Trophoblast cell (in vitro differentiated cells and primary cell): ENCODE measurements around the gene PHYHIPL. TPM values are rescaled to one million over a fixed set of nuclear protein-coding genes. Genes with fewer than 3 reads are reported as not detected.

ENCODE experiments used
- DNase-seq, 2 donors: peaks; one replicate each; pipeline ENCODE4 v3.0.0-alpha.2; 2016
- H2AFZ ChIP-seq: 2 replicates; pipeline ENCODE4 v1.6.1; 2013; ENCODE audit warnings: low read length, moderate library complexity, mild to moderate bottlenecking; ENCODE audit not compliant: insufficient read depth, poor library complexity
- H2AK5ac ChIP-seq: 2 replicates; pipeline ENCODE4 v1.6.1; 2013; ENCODE audit warnings: mild to moderate bottlenecking, low read length
- H2BK120ac ChIP-seq: 2 replicates; pipeline ENCODE4 v1.6.1; 2013; ENCODE audit warnings: low read length, mild to moderate bottlenecking, moderate library complexity; ENCODE audit not compliant: insufficient read depth, poor library complexity
- H2BK12ac ChIP-seq: 2 replicates; pipeline ENCODE4 v1.6.1; 2013; ENCODE audit warnings: mild to moderate bottlenecking, low read length, moderate library complexity
- H2BK5ac ChIP-seq: 2 replicates; pipeline ENCODE4 v1.6.1; 2013; ENCODE audit warnings: low read length, low read depth, moderate library complexity, mild to moderate bottlenecking; ENCODE audit not compliant: poor library complexity
- H3K14ac ChIP-seq: 2 replicates; pipeline ENCODE4 v1.6.1; 2013; ENCODE audit warnings: mild to moderate bottlenecking, low read length
- H3K18ac ChIP-seq: 2 replicates; pipeline ENCODE4 v1.6.1; 2013; ENCODE audit warnings: mild to moderate bottlenecking, low read length
- H3K23ac ChIP-seq: 2 replicates; pipeline ENCODE4 v1.6.1; 2013; ENCODE audit warnings: low read length
- H3K27ac ChIP-seq: 2 replicates; pipeline ENCODE4 v1.5.1; 2013; ENCODE audit warnings: low read depth, mild to moderate bottlenecking, inconsistent platforms, low read length, moderate library complexity
- H3K27me3 ChIP-seq: 2 replicates; pipeline ENCODE4 v1.6.1; 2013; ENCODE audit warnings: inconsistent platforms, mild to moderate bottlenecking, low read length, moderate library complexity; ENCODE audit not compliant: insufficient read depth
- H3K36me3 ChIP-seq, 2 experiments: 1 replicate in 1 of 2; 2 replicates in 1 of 2; pipeline ENCODE4 v1.6.1; 2013; ENCODE audit warnings: low read length in 2 of 2, mild to moderate bottlenecking in 2 of 2, moderate library complexity in 1 of 2; ENCODE audit not compliant: insufficient read depth in 2 of 2, control insufficient read depth in 1 of 2
- H3K4ac ChIP-seq: 2 replicates; pipeline ENCODE4 v1.6.1; 2013; ENCODE audit warnings: low read depth, mild to moderate bottlenecking, low read length, moderate library complexity
- H3K4me1 ChIP-seq, 2 experiments: 1 replicate in 1 of 2; 2 replicates in 1 of 2; pipeline ENCODE4 v1.6.1; 2013; ENCODE audit warnings: low read length in 2 of 2, mild to moderate bottlenecking in 2 of 2, moderate library complexity in 1 of 2; ENCODE audit not compliant: insufficient read depth in 2 of 2, control insufficient read depth in 1 of 2
- H3K4me2 ChIP-seq: 2 replicates; pipeline ENCODE4 v1.6.1; 2013; ENCODE audit warnings: inconsistent platforms, mild to moderate bottlenecking, low read length, moderate library complexity
- H3K4me3 ChIP-seq: 2 replicates; pipeline ENCODE4 v1.5.1; 2013; ENCODE audit warnings: mild to moderate bottlenecking, low read depth, low read length, inconsistent platforms
- H3K79me1 ChIP-seq: one replicate; pipeline ENCODE4 v1.6.1; 2013; ENCODE audit warnings: low read length
- H3K79me2 ChIP-seq: 2 replicates; pipeline ENCODE4 v1.6.1; 2013; ENCODE audit warnings: low read length, mild to moderate bottlenecking; ENCODE audit not compliant: control insufficient read depth, insufficient read depth, poor library complexity
- H3K9ac ChIP-seq: 2 replicates; pipeline ENCODE4 v1.6.1; 2013; ENCODE audit warnings: mild to moderate bottlenecking, low read length
- H3K9me3 ChIP-seq: 2 replicates; pipeline ENCODE4 v1.6.1; 2013; ENCODE audit warnings: low read depth, mild to moderate bottlenecking, control low read depth, inconsistent platforms, low read length; ENCODE audit not compliant: insufficient read depth
- H4K12ac ChIP-seq: 2 replicates; pipeline ENCODE4 v1.6.1; 2013; ENCODE audit warnings: low read depth, mild to moderate bottlenecking, low read length, moderate library complexity
- H4K8ac ChIP-seq: 2 replicates; pipeline ENCODE4 v1.6.1; 2013; ENCODE audit warnings: low read depth, mild to moderate bottlenecking, low read length, moderate library complexity
- H4K91ac ChIP-seq: one replicate; pipeline ENCODE4 v1.6.1; 2013; ENCODE audit warnings: low read depth, mild to moderate bottlenecking, low read length, moderate library complexity
- WGBS: extraction: QIAGEN DNeasy Blood & Tissue Kit; methylation state at CpG from one replicate; pipeline ENCODE4 v1.1.7; 2013; ENCODE audit warnings: missing lambda C conversion rate; ENCODE audit not compliant: insufficient read length, insufficient coverage; ENCODE audit errors: extremely low coverage; 5-methylcytosine and 5-hydroxymethylcytosine counted together
- polyA plus RNA-seq: library from polyadenylated mRNA; stranded (reverse); fragments of 200-250 nt; gene quantifications from 2 replicates; pipeline ENCODE4 v1.2.3, GENCODE V29; 2013

Gene PHYHIPL
- polyA plus RNA-seq, result 12.1 and 12.2 TPM in 2 replicates

DNA sequence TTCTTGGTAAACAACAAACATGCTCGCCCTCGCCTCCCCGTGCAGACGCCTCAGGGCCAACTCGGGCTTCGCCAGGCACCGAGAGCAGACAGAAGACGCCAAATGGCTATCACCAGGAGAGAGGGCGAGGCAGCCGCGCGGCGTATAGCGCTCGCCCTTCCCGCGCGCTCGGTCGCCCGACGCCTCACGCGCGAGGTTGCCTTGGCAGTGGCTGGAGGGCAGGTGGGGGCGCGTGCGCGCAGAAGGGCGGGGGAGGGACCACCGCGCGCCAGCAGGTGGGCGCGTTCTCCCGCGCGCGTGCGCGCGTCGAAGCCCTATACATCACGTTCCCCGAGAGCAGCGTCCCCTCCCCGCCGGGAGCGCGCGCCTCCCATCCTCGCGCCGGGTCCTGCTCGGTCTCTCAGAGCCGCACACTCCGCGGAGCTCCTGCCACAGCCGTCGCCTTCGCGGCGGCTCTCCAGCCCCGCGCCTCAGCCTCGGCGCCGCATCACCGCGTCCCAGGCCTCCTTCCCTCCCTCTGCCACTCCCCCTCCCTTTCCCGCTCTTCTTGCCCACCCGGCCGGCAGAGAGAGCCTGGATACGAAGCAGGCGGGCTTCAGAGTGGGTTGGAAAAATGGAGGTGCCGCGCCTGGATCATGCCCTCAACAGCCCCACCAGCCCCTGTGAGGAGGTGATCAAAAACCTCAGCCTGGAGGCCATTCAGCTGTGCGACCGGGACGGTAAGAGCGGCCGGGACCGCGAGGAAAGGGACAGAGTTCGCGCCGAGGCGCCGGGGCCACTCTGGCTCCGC is at the start of gene PHYHIPL:
Gene PHYHIPL (plus strand): TSS at position 403 of the 790 bp plus-strand sequence. CDS start 211 bp downstream, at position 614.
- Histone ChIP-seq H3K79me2 (no peaks in the 10 kb centered on the region), H3K23ac (peak within 1 kb of the TSS; percentile 78), H3K18ac (no peak within 1 kb of the TSS), H2AFZ (peak within 1 kb of the TSS; percentile 39), H2AK5ac (no peak within 1 kb of the TSS), H3K4me3 (peak within 1 kb of the TSS; percentile 68), H2BK12ac (no peak within 1 kb of the TSS), H3K27me3 (peaks cover 13% of the 10 kb centered on the region), H3K4ac (no peak within 1 kb of the TSS), H4K91ac (peak within 1 kb of the TSS; percentile 10), H3K36me3 (no peaks in the 10 kb centered on the region), H2BK5ac (no peak within 1 kb of the TSS), H3K9me3 (no peaks in the 10 kb centered on the region), H4K8ac (no peak within 1 kb of the TSS), H3K14ac (peak within 1 kb of the TSS; percentile 14), H2BK120ac (no peak within 1 kb of the TSS), H3K4me1 (peaks cover 10 to 19% of the 10 kb centered on the region in 2 experiments), H3K9ac (peak within 1 kb of the TSS; percentile 24), H3K4me2 (peak within 1 kb of the TSS; percentile 88), H4K12ac (no peak within 1 kb of the TSS), H3K79me1 (peaks cover 3% of the 10 kb centered on the region), H3K27ac (no peak within 1 kb of the TSS)
- no CpG with 5 or more reads among the region's 90 CpGs for WGBS
- peak; percentile 43 to 64 for DNase-seq

DNA sequence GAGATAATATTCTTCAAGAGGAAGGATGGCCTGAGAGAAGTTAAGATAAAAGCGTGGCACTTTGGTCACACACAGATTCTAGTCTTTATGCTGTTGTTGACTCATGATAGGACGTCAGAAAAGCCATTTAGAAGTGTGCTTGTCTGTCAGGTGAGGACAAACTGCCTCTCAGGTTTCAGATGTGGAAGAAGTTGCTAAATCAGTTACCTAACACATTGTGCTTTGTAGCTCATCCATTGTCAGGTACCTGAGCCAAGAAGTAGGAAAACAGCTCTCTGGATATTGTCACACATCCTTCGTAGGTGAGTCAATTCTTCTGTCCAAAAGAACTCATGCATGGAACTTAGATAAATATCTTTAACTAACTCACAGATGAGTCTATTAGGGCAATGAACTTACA is 49.5 kb upstream of the PHYHIPL start:
- no peak overlapping the region for H4K91ac ChIP-seq
- H3K27ac ChIP-seq, result no peak overlapping the region
- no peak overlapping the region for H2AFZ ChIP-seq
- no peak overlapping the region for H3K9ac ChIP-seq
- no CpG with 5 or more reads among the region's 3 CpGs for WGBS
- no peak overlapping the region for H2AK5ac ChIP-seq
- H3K79me2 ChIP-seq, result no peaks in the 10 kb centered on the region
- no peak overlapping the region for H4K12ac ChIP-seq
- H3K9me3 ChIP-seq, result no peaks in the 10 kb centered on the region
- no peaks in the 10 kb centered on the region for H3K4me1 ChIP-seq
- H3K4me3 ChIP-seq, result no peak overlapping the region
- H3K27me3 ChIP-seq, result no peaks in the 10 kb centered on the region
- no peaks in the 10 kb centered on the region for H3K36me3 ChIP-seq
- H3K23ac ChIP-seq, result no peak overlapping the region
- H2BK12ac ChIP-seq, result no peak overlapping the region
- no peak overlapping the region for H4K8ac ChIP-seq
- no peaks in the 10 kb centered on the region for H3K79me1 ChIP-seq
- H2BK5ac ChIP-seq, result no peak overlapping the region
- no peak overlapping the region for H3K14ac ChIP-seq
- no peak overlapping the region for H3K18ac ChIP-seq
- no peak overlapping the region for H3K4me2 ChIP-seq
- DNase-seq, result peak; percentile 11 to 61
- no peak overlapping the region for H3K4ac ChIP-seq
- no peak overlapping the region for H2BK120ac ChIP-seq

GRCh38 chr10:59127991-59128390 is 48.5 kb upstream of the PHYHIPL start:
- Histone ChIP-seq H3K23ac (no peak overlapping the region), H2AFZ (no peak overlapping the region), H2BK120ac (no peak overlapping the region), H3K9me3 (no peaks in the 10 kb centered on the region), H3K18ac (no peak overlapping the region), H3K36me3 (no peaks in the 10 kb centered on the region), H3K27ac (no peak overlapping the region), H4K8ac (no peak overlapping the region), H3K9ac (no peak overlapping the region), H3K4me3 (no peak overlapping the region), H4K12ac (no peak overlapping the region), H4K91ac (no peak overlapping the region), H3K79me1 (no peaks in the 10 kb centered on the region), H3K27me3 (no peaks in the 10 kb centered on the region), H3K4me1 (no peaks in the 10 kb centered on the region), H3K4me2 (no peak overlapping the region), H3K14ac (no peak overlapping the region), H3K79me2 (no peaks in the 10 kb centered on the region), H2BK12ac (no peak overlapping the region), H2BK5ac (no peak overlapping the region), H2AK5ac (no peak overlapping the region), H3K4ac (no peak overlapping the region)
- no CpG with 5 or more reads among the region's 1 CpG for WGBS
- no peak for DNase-seq

DNA sequence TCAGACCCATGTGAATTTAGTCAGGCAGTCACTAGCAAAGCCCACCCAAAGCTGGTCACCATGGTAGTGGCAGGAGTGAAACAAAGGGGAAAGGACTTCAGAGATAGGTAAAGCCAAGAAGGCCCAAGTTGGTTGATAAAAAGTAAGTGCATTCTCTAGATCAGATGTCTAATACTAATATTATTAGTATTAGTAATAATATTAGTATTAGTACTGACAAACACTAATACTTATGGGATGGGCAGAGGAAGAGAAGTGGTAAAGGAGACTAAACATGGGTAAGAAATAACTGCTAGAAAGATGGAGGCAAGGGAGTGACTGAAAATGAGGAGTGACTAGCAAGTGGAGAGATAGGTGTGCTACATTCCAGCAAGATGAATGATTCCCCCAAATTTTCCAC is 46.6 kb upstream of the PHYHIPL start:
- H3K27me3 ChIP-seq, result no peaks in the 10 kb centered on the region
- no peak overlapping the region for H4K91ac ChIP-seq
- no peak overlapping the region for H3K9ac ChIP-seq
- H3K18ac ChIP-seq, result no peak overlapping the region
- H3K36me3 ChIP-seq, result no peaks in the 10 kb centered on the region
- no peak overlapping the region for H3K14ac ChIP-seq
- no peak overlapping the region for H3K4ac ChIP-seq
- no peaks in the 10 kb centered on the region for H3K79me1 ChIP-seq
- H4K12ac ChIP-seq, result no peak overlapping the region
- no peak overlapping the region for H3K4me2 ChIP-seq
- H2AK5ac ChIP-seq, result no peak overlapping the region
- H3K23ac ChIP-seq, result no peak overlapping the region
- H3K4me1 ChIP-seq, result no peaks in the 10 kb centered on the region
- no peaks in the 10 kb centered on the region for H3K9me3 ChIP-seq
- H2BK120ac ChIP-seq, result no peak overlapping the region
- no peak overlapping the region for H2AFZ ChIP-seq
- no peak overlapping the region for H4K8ac ChIP-seq
- H2BK12ac ChIP-seq, result no peak overlapping the region
- H3K79me2 ChIP-seq, result no peaks in the 10 kb centered on the region
- no peak overlapping the region for H2BK5ac ChIP-seq
- DNase-seq, result no peak
- no peak overlapping the region for H3K4me3 ChIP-seq
- no peak overlapping the region for H3K27ac ChIP-seq
